Measurements from ENCODE around the gene PPIL1.

DNA sequence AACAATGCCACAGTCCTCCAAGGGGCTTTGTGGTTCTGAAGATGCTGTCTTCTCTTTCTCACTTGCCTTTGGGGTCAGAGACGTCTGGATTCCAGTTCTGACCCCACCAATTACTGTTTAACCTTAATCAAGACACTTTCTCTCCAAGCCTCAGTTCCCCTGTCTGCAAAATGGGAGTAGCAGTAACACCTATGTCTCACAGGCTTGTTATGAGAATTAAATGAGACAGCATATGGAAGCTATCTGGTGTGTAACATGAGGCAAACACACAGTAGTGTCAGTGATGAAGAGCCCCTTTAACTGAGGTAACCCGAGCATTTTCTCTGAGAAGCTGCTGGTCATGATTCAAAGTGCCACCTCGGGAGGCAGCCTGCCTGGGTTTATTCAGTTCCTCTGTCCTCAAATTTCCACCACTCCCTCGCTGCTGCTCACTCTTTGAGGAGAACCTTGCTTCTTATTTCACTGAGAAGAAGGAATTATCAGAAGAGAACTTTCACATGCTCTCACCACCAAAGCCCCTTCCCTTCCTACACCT lies 11.7 kb downstream of the PPIL1 start:
- TF ChIP-seq CTCF (IDR thresholded peaks at IDR 0.05; ENCODE audit: insufficient read depth, low read depth, low read length) (no peak), EZH2 (IDR thresholded peaks at IDR 0.05; ENCODE audit: insufficient read depth, low read length) (no peak)
